ENCODE results near the gene CCDC137. TPM values are rescaled to one million over a fixed set of nuclear protein-coding genes. Genes with fewer than 3 reads are reported as not detected.

Gene CCDC137
- total RNA-seq, 4 donors from 2014 or later, result 10.9 to 35.7 (median 14.4) TPM

DNA sequence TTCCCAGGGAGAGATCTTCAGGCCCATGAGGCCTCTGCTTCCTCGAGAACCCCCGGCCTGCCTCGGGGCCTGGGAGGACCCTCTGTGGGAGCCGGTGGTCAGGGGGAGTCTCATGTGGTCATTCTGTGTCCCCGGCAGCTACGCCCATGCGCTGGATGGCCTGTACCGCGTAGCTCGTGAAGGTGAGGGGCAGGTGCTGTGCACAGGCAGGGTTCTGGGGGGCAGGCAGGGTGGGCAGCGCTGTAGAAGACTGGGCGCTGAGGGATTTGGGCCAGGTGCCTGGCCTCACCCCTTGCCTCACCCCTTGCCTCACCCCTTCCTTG, 50.1 kb downstream of the CCDC137 start:
- Histone ChIP-seq H3K27ac (no peak overlapping the region), H3K4me3 (no peak overlapping the region), H3K9me3 (no peaks in the 10 kb centered on the region), H3K27me3 (no peaks in the 10 kb centered on the region), H3K4me1 (peaks cover 0 to 33% (median 21%) of the 10 kb centered on the region in 4 donors), H3K36me3 (peaks cover 0 to 64% (median 0%) of the 10 kb centered on the region in 3 donors)
- TF ChIP-seq POLR2A (IDR thresholded peaks at IDR 0.05) (no peak), EP300 (IDR thresholded peaks at IDR 0.05) (no peak)
- TF ChIP-seq, protein P1, sequence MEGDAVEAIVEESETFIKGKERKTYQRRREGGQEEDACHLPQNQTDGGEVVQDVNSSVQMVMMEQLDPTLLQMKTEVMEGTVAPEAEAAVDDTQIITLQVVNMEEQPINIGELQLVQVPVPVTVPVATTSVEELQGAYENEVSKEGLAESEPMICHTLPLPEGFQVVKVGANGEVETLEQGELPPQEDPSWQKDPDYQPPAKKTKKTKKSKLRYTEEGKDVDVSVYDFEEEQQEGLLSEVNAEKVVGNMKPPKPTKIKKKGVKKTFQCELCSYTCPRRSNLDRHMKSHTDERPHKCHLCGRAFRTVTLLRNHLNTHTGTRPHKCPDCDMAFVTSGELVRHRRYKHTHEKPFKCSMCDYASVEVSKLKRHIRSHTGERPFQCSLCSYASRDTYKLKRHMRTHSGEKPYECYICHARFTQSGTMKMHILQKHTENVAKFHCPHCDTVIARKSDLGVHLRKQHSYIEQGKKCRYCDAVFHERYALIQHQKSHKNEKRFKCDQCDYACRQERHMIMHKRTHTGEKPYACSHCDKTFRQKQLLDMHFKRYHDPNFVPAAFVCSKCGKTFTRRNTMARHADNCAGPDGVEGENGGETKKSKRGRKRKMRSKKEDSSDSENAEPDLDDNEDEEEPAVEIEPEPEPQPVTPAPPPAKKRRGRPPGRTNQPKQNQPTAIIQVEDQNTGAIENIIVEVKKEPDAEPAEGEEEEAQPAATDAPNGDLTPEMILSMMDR (IDR thresholded peaks at IDR 0.05), result no peak
- 87 to 95% methylated on average over 9 to 12 of the region's 12 CpGs for WGBS, 2 donors
- DNase-seq (ENCODE audit: low spot score in 2 of 2), result no peak

DNA sequence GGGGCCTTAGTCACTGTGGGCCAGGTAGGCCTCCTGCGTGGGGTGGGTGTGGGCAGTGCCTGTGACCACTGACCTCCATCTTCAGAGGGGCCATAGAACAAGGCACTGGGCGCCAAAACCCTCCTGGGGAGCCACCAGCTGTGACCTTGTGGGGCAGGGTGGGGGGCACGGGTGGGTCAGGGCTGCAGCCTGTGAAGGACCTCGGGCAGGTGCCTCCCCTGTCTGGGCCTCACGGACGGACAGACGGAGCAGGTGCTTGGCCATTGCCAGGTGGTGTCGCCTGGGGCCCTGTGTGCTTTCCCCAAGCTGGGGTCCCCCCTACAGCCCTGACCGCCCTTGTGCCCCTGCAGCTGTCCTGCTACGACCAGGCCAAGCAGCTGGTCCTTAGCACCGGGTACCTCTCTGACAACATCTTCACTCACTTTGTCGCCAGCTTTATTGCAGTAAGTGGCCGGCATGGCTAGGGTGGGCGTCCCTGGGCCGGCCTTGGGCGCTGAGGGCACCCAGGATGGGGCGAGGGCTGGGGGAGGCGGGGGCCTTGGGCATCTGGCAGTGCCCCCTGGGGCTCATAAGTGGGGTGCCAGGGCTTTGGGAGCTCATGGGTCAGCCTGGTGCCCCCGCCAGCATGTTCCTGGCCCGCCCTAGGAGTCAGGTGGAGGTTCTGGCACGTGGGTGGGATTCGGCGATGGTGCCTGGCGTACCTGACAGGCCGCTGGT, 50.7 kb downstream of the CCDC137 start:
- no peak overlapping the region for H3K27ac ChIP-seq
- TF ChIP-seq EP300 (IDR thresholded peaks at IDR 0.05) (no peak), POLR2A (IDR thresholded peaks at IDR 0.05) (no peak)
- TF ChIP-seq, protein P1 (IDR thresholded peaks at IDR 0.05), result no peak
- H3K27me3 ChIP-seq, result no peaks in the 10 kb centered on the region
- no peak for DNase-seq (ENCODE audit: low spot score in 2 of 2)
- 89 to 94% methylated on average over 12 to 25 of the region's 25 CpGs for WGBS, 2 donors
- H3K4me3 ChIP-seq, result no peak overlapping the region
- no peaks in the 10 kb centered on the region for H3K9me3 ChIP-seq
- peaks cover 0 to 64% (median 0%) of the 10 kb centered on the region in 3 donors for H3K36me3 ChIP-seq
- H3K4me1 ChIP-seq, result peaks cover 0 to 35% (median 21%) of the 10 kb centered on the region in 4 donors

DNA sequence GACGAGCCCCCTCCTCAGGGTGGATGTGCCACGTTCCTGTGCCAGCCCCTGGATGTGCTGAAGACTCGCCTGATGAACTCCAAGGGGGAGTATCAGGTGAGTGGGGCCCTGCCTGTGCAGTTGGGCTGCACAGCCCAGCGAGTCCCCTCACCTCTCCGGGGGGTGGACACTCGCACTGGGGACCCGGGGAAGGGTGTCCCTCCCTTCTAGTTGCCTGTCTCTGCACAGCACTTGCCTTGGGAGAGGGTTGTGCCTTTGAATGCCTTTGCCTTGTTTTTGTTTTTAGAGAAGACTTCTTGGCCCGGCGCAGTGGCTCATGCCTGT, 51.2 kb downstream of the CCDC137 start:
- H3K36me3 ChIP-seq, result peaks cover 0 to 64% (median 0%) of the 10 kb centered on the region in 3 donors
- TF ChIP-seq EP300 (IDR thresholded peaks at IDR 0.05), result no peak
- TF ChIP-seq, protein P1 (IDR thresholded peaks at IDR 0.05), result no peak
- TF ChIP-seq POLR2A (IDR thresholded peaks at IDR 0.05), result no peak
- 93 to 100% methylated on average over 5 to 9 of the region's 9 CpGs for WGBS, 2 donors
- no peak overlapping the region for H3K27ac ChIP-seq
- H3K4me3 ChIP-seq, result no peak overlapping the region
- H3K9me3 ChIP-seq, result no peaks in the 10 kb centered on the region
- no peaks in the 10 kb centered on the region for H3K27me3 ChIP-seq
- H3K4me1 ChIP-seq, result peaks cover 0 to 37% (median 20%) of the 10 kb centered on the region in 4 donors
- DNase-seq (ENCODE audit: low spot score in 2 of 2), result no peak

DNA sequence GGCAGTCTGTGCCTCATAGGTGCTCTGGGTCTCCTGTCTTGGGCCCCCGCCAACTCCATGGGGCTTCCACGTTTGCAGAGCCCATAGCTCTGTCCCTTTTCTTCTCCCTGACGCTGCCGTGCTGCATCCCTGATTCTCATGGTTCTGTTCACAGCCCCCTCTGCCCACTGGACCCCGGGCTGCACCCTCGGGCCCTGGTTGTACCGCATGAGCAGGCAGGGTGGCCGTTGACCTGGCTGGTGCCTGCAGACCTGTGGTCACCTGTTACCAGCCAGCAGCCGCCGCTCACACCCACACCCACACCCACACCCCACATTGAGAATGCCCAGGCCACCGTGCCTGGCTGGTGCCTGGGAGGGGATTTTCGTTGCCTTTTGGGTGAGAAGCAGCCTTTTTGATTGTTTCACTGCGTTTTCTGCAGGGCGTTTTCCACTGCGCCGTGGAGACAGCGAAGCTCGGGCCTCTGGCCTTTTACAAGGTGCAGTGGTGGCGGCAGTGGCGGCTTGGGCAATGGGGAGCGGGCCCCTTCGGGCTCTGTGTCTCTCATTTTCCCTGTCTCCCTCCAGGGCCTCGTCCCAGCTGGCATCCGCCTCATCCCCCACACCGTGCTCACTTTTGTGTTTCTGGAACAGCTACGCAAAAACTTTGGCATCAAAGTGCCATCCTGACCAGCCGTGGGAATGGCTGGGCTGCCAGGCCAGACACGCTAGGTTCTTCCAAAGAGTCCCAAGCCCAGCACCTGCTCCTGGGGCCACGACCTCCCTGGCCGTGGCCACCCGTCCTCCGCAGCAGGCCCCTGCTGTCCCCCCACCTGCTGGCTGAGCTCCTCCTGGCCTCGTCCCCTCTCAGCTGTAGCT, 53.1 kb downstream of the CCDC137 start:
- 85 to 88% methylated on average over 33 of the region's 33 CpGs for WGBS, 2 donors
- Histone ChIP-seq H3K4me3 (no peak overlapping the region), H3K27ac (no peak overlapping the region), H3K27me3 (no peaks in the 10 kb centered on the region), H3K4me1 (peaks cover 0 to 34% (median 7%) of the 10 kb centered on the region in 4 donors), H3K9me3 (no peaks in the 10 kb centered on the region), H3K36me3 (peaks cover 0 to 61% (median 0%) of the 10 kb centered on the region in 3 donors)
- TF ChIP-seq, protein P1 (IDR thresholded peaks at IDR 0.05), result no peak
- TF ChIP-seq POLR2A (IDR thresholded peaks at IDR 0.05) (no peak), EP300 (IDR thresholded peaks at IDR 0.05) (no peak)
- no peak for DNase-seq (ENCODE audit: low spot score in 2 of 2)
